ENCODE measurements around the gene GDF10. TPM values are rescaled to one million over a fixed set of nuclear protein-coding genes. Genes with fewer than 3 reads are reported as not detected.

Gene GDF10
- total and polyA plus RNA-seq, 9 of the 15 experiments (the other 6 are each of a cell fraction or from before 2014, with no cell fraction given): 0.03 to 0.20 (median 0.11) TPM; not detected in 6

GRCh38 chr10:47326927-47327330, 26.9 kb downstream of the GDF10 start (continued):
- TF ChIP-seq ZNF318 (IDR thresholded peaks at IDR 0.05; ENCODE audit: borderline replicate concordance in 1 of 2, low read depth in 1 of 2) (no peak), POLR2G (IDR thresholded peaks at IDR 0.05; ENCODE audit: low read depth, low read length) (no peak), PYGO2 (tag; IDR thresholded peaks at IDR 0.05) (no peak), ZNF175 (CRISPR knock-in tag; IDR thresholded peaks at IDR 0.05; ENCODE audit: low read depth) (peak; percentile 23; the same call in 1 of the 2 replicates), MTF1 (CRISPR knock-in tag; IDR thresholded peaks at IDR 0.05; ENCODE audit: borderline replicate concordance) (0 out of 2 replicates have a peak, but pooled peaks have one; percentile 17), SNIP1 (IDR thresholded peaks at IDR 0.05; ENCODE audit: low read depth) (peak; percentile 68; the same call in 1 of the 2 replicates), STAT5A (IDR thresholded peaks at IDR 0.05; ENCODE audit: borderline replicate concordance, low read length) (no peak), ZNF449 (CRISPR knock-in tag; IDR thresholded peaks at IDR 0.05) (0 out of 2 replicates have a peak, but pooled peaks have one; percentile 37), CTCFL (IDR thresholded peaks at IDR 0.05; ENCODE audit: borderline replicate concordance, insufficient read depth, low read depth, low read length, poor library complexity, severe bottlenecking) (no peak), SMAD1 (IDR thresholded peaks at IDR 0.05; ENCODE audit: low read depth, low read length, partially characterized antibody) (no peak), CTCF (IDR thresholded peaks at IDR 0.05 in 2 of 3, conservative IDR thresholded peaks at IDR 0.05 in 1 of 3; ENCODE audit: insufficient read depth in 2 of 3, low read depth in 1 of 3, low read length in 3 of 3) (no peak), FOXK2 (conservative IDR thresholded peaks at IDR 0.05 in 1 of 2, IDR thresholded peaks at IDR 0.05 in 1 of 2; ENCODE audit: low read depth in 2 of 2) (peak; percentile 20 to 80; a peak in 3 of 4 replicates)

All from K562 (cell line).